HPDE6-E6E7 (cell line): ENCODE measurements around the gene MNDA.
"Not testable (repeated sequence)": the region's sequence is repeated elsewhere in the genome, so short reads cannot be mapped to it uniquely, and the experiment has no call there.

ENCODE experiments used
- DNase-seq: peaks from one replicate; pipeline ENCODE4 v3.0.0; 2011; ENCODE audit warnings: missing footprints; ENCODE audit errors: extremely low spot score

MNDA gene

DNA sequence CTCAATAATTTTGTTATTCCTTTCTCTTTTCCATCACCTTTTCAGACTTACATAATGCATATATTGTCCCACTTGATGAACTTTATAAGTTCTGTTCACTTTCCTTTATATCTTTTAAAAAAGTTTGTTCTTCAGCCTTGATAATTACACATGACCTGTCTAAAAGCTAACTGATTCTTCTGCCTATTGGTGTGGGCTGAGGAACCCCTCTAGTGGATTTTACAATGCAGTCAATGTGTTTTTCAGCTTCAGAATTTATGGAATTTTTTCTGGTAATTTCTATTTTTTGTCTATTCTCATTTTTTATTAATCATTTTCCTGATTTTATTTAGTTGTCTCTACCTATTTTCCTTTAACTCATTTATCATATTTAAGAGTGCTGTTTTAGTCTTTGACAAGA lies 7.5 kb downstream of the MNDA start:
- DNase-seq: no peak

DNA sequence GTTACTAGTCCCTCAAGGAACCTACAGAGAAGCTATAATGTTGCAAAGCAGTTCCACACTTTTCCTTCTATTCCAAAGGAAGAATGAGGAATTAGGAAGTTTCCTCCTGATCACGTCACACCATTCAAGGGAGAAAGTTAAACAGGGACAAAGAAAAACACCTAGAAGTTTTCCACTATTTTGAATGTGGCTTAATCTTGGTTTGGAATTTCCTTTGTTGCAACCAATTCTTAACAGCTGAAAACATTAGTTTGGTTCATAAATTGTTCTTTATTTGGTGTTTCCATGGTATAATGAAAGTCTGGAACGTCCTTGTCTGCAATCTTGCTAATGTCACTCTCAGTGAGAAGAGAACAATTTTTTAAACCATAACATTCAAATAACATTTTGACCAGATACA lies 8.4 kb downstream of the MNDA start:
- DNase-seq: no peak

- DNase-seq: no peak
Observed at GRCh38 chr1:158840236-158840635, 9.1 kb downstream of the MNDA start.

DNA sequence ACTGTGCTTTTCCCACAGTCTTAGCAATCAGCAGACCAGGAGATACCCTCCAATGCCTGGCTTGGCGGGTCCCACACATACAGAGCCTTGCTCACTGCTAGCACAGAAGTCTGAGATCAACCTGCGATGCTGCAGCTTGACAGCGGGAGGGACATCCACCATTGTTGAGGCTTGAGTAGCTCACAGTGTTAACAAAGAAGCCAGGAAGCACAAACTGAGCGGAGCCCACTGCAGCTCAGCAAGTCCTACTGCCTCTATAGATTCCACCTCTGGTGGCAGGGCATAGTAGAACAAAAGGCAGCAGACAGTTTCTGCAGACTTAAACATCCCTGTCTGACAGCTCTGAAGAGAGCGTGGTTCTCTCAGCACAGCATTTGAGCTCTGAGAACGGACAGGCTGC lies 33.4 kb downstream of the MNDA start:
- DNase-seq: no peak

- not testable (repeated sequence) for DNase-seq
Observed at GRCh38 chr1:158870438-158870837, 39.3 kb downstream of the MNDA start.

- DNase-seq: no peak
Observed at GRCh38 chr1:158873141-158873540, 42.0 kb downstream of the MNDA start.

DNA sequence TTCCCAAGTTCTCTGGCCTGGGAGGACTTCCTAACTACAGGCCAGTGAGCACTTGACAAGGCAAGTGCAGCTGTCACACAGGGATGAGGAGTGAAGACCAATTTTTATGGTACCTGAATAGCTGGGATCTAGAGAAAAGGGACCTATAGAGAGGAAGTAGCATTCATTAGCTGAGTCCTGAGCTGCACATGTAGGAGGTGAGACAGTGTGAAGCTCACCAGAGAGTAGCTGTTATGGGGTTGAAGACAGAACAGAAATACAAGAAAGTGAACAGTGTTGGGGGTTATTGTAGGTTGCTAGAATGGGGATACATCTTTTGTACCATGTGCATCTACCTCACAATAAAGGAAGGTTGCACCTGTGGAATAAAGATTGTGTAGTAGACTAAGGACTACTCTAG lies 62.5 kb downstream of the MNDA start:
- DNase-seq: no peak

DNA sequence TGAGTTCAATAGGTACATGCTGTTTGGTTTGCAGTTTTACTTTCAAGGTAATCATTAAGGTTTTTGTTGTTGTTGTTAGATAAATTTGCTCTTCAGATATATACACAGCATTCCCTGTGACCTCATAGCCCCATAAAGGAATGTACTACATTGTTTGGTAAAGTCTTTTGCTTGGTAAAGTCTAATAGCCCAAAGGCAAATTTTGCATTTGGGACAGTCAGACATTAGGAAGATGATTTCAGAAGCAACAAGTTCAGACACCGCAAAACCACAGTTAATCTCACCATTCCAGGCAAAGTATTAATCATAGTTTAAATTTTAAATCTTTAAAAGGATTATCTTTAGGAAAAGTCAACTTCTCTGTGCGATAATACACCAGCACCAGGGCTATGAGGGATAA lies 67.6 kb downstream of the MNDA start:
- DNase-seq: no peak
